Measurements from ENCODE around the gene TOX2.

The TOX2 gene, protein sequence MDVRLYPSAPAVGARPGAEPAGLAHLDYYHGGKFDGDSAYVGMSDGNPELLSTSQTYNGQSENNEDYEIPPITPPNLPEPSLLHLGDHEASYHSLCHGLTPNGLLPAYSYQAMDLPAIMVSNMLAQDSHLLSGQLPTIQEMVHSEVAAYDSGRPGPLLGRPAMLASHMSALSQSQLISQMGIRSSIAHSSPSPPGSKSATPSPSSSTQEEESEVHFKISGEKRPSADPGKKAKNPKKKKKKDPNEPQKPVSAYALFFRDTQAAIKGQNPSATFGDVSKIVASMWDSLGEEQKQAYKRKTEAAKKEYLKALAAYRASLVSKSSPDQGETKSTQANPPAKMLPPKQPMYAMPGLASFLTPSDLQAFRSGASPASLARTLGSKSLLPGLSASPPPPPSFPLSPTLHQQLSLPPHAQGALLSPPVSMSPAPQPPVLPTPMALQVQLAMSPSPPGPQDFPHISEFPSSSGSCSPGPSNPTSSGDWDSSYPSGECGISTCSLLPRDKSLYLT

DNA sequence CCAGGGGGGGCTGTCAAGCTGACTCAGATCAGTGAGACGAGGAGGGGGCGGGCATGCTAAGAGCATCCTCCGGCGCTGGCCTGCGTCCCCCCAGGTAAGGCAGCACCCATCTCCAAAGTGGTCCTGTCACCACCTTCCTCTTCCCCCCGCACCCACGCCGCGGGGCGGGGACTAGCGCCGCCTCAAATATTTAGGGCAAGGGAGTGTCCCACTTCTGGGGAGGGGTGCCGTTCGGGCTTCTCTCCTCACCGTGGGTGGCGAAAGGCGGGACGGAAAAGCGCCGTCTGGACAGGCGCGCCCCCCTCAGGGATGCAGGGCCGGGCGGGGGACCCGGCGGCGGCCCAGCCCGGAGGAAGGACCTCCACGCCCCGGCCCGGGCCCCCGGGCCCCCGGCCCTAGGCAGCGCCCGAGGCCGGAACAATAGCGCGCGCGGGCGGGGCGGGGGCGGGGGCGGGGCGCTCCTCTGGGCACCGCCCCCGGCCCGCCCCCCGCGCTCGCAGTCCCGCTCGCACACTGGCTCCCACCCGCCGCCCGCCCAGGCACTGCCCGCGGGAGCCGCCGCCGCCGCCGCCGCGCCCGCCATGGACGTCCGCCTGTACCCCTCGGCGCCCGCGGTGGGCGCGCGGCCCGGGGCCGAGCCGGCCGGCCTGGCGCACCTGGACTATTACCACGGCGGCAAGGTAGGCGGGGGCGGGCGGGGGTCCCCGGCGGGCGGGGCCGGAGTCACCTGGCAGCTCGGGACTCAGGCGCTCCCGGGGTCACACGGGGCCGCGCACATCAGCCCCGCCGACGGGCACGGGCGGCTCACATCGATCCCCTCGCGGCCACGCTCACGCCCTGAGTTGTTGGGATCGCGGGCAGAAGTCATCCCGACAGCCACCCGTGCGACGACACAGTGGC, at the start of gene TOX2:
TSS of gene TOX2 (plus strand) at position 542 of the 900 bp plus-strand sequence. CDS start at position 582, 40 bp downstream.
- DNase-seq (ENCODE audit: low read depth), result no peak

DNA sequence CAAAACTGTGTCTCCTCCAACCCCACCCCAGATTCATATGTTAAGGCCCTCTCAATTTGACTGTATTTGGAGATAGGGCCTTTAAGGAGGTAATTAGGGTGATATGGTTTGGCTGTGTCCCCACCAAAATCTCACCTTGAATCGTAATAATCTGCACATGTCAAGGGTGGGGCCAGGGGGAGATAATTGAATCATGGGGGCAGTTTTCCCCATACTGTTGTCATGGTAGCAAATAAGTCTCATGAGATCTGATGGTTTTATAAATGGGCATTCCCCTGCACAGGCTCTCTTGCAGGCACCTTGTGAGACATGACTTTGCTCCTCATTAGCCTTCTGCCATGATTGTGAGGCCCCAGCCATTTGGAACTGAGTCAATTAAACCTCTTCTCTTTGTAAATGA, 46.6 kb upstream of the TOX2 start:
- DNase-seq (ENCODE audit: low read depth), result no peak

DNA sequence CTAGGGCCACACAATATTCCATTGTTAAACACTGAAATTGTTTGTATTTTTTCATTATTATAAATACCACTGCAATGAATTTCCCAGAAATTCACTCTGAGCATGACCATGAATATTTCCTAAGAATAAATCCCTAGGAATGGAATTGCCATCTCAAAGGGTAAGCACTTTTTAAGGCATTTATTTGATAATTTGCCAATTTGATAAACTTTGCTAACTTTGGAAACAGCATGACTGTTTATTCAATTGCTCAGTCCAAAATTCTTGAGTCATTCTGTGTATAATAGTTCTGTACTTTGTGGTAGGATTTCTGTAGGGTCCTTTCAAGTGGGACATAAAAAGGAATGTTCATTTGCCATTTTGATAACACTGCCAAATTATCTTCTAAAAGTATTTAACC, 44.2 kb upstream of the TOX2 start:
- no peak for DNase-seq (ENCODE audit: low read depth)

DNA sequence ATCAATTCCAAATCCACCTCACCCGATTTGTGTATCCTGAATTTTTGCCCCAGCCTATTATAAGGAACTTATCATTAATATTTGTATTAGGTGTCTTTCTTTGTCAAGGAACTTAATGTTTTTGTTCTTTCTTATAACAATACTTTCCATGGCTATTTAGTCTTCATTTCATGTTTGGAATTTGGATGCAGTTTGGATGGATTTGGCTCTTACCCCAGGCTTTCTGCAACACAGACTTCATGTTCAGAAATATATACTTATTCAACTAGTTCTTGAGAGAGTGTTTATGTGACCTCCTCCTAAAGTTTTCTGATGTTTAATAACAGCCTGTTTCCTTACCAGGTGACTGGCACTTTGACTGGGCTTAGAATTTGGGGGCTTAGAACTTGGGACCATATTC, 35.9 kb upstream of the TOX2 start:
- no peak for DNase-seq (ENCODE audit: low read depth)

DNA sequence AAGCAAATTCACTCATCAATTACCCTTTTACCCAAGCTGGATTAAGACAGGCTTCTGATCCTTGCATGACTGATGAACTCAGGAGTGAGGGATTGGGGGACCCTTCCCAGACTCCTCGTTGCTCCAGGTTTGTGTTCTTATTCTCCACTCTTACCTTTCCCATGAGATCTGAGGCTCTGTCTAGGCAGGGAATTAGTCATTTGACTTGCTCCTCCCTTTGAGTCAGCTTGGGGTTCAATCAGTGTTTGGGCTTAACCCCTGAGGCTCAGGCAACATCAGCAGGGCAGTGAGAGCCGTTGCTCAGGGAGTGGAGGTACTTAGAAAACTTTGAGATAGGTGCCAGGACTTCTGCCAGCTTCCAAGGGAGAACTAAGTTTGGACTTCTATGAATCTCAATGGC, 20.7 kb upstream of the TOX2 start:
- no peak for DNase-seq (ENCODE audit: low read depth)

DNA sequence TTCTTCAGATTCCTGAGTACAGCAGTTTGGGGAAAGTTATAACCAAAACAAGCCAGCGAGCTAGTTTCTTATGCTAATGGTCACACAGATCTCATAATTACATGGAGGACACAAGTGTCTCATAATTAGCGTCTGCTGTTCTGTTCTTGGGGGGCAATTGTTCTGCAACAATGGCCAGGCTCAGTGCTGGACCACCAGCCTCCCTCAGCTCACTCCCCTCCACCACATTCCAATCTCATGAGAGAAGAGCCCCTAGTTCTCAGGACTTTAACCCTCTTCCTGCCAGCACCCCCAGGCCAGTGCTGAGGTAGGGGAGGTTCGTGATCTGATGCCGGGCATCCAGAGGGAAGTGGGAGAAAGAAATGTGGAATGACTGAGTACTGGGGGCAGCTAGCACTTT, 20.2 kb upstream of the TOX2 start:
- no peak for DNase-seq (ENCODE audit: low read depth)

DNA sequence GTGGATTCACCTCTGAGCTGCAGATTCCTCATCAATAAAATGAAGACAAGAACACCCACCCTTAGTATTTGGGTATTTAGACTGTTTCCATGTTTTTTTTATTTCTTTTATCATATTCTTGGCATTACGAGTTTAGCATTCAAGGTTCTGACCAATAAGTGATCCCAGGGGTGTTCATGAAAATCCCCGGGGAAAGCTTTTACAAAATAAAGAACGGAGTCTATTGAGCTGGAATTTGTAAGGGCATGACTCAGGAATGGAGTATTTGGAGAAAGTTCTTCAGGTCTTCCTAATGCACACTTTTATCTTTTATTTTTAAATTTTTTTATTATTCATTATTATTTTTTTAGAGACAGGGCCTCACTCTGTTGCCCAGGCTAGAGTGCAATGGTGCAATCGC, 19.4 kb upstream of the TOX2 start:
- DNase-seq (ENCODE audit: low read depth), result no peak

DNA sequence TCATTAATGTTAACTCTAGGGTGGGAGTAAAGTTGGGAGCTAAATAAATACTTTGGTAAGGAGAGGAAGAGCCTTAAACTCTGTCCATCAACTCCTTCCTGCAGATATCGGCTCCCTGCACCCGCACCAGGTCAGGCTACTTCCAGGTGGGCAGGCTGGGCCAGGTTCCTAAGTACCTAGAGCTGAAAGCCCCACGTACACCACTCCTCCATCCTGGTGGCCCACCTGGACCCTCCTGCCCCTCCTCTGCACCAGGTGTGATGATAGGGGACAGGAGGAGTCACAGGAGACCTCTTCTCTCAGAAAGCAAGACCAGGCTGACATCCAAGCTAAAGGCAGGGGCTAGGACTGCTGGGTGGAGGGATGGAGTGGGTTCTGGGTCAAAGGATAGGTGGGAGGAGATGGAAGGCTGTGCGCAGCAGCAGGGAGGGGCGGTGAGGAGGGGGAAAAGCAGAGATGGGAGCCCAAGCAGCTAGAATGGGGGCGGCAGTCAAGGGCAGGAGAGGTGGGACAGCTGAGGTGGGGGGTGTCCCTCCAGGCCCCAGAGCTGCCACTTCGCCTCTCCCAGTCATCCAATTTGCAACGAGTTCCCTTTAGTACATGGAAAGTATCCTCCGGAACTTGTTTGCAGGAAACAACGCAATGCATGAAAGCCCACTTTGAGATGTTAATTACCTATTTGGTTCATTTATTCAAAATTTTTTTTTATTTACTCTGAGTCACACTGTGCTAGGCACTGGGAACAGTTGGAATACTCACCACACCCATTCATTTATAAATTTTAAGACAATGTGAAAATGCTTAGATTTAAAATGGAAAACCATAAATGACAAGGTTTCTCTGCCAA, 15.2 kb upstream of the TOX2 start:
- no peak for DNase-seq (ENCODE audit: low read depth)

DNA sequence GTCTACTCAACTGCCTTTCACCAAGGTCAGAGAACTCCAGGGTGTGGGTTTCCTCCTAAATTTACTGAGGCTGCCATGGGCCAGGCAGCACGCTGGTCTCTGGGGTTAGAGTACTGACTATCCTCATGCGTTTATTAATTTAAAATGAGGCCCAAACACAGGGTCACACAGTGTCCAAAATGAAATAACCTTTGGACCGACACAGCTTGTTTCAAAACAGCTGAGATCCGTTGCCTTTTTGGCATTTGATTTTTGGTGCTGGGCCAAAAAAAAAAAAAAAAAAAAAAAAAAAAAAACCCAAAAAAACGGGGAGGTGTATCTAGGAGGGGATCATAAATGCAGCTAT, 14.6 kb upstream of the TOX2 start:
- no peak for DNase-seq (ENCODE audit: low read depth)

DNA sequence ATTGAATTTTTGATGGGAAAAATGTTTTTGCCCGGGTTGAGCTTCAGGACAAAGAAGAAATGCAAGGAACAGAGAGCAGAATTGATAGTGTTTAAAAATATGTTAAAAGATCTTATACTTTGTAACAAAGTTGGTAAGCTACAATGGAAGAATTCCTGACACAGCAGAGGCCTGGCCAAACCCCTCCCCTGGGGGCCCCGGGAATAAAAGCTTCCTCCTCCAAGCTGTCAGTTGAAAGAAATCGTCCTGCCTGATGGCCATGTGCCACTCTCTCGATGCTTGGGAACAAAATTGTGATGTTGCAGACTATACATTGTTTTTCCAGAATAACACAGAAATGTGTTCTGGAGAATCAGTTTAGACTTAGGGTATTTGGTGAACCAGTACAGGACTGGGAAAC, 14.2 kb upstream of the TOX2 start:
- no peak for DNase-seq (ENCODE audit: low read depth)

DNA sequence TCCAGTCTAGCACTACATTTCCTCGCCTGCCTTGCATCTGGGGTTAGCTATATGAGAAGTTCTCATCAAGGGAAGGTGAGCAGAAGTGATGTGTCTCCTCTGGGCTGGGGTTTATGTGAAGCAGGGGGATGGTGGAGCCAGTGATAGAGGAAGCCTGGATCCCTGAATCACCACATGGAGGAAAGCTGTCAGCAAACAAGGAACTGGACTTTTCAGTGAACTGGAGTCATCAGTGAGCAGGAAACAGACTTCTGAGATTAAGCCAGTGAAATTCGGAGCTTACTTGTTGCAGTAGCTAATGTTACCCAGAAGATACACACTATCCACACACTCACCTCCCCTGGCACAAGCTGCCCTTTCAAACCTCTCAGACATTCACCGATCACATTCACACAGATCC, 13.4 kb upstream of the TOX2 start:
- DNase-seq (ENCODE audit: low read depth), result no peak

DNA sequence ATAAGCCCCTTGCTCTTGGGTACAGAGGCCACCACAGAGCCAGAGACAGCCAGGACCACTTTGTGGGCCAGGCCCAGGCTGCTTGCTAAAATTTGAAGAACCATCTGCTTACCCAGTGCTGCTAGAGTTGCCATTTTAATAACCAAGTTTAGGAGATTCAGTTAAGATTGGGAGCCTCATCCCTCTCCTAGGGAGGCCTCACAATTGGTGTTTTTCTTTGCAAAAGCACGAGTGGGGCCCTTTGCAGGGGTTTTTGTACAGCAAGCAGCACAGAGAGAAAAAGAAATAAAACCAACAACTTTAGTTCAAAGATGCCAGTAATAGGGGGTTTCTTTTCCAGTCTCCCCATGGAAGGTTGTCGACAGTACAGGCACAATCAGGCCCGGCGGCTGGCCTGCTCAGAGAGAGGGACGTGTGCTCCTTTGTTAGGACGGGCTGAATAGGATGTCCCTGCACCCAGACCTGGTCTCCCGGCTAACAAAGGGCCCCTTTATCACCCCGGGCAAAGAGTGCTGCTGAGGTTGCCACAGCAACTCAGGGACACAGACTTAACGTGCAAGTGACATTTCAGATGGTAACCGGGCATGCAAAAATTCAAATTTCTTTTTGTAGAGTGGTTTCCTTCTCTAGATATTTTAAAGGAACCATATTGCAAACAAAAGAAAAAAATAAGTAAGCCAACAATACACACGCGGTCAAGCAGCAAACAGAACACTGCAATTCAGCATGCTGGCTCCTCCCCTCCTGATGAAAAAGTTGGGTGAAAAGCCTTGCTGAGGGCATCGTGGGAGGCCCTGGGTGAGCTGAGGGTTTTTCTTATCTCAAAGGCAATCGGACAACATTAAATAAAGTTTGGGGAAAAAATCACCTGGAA, 10.5 kb upstream of the TOX2 start:
- DNase-seq (ENCODE audit: low read depth), result no peak

DNA sequence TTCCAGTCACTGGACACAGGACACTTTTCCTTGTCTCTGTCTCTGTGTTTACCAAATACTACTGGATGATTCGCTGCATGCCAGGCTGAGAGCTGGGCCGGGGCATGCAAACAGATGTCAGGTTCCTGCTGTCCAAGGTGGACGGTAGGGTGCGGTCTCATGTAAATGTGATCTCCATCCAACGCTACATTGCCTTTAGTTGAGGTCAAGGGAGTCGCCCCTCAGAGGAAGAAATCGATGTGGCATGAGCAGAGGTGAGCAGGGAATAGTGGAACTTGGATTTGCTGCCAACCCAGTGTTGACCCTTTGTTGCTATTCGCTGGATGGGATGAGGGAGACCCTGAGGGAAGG, 9.8 kb upstream of the TOX2 start:
- DNase-seq (ENCODE audit: low read depth), result no peak

DNA sequence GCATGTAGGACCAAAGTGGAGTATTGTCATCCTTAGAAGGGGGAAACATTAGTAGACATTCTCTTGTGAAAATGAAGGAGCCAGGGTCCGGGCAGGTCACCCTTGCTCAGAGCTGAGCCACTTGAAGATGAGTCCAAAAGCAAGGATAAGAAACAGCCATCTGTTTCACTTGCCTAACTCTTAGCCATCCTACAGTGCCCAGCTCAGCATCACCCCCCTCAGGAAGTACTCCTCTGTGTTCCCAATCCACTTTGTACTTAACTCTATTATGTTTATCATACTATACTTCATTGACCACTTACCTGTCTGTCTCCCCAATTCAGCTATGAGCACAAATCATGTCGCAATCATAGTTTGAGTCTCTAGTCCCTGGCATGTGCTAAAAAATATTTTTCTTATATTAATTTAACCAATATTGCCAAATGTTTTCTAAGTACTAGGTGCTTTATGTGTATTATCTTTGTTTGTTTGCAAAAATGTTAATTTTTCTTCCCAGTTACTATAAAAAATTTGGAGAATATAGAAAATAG, 8.1 kb upstream of the TOX2 start:
- no peak for DNase-seq (ENCODE audit: low read depth)

DNA sequence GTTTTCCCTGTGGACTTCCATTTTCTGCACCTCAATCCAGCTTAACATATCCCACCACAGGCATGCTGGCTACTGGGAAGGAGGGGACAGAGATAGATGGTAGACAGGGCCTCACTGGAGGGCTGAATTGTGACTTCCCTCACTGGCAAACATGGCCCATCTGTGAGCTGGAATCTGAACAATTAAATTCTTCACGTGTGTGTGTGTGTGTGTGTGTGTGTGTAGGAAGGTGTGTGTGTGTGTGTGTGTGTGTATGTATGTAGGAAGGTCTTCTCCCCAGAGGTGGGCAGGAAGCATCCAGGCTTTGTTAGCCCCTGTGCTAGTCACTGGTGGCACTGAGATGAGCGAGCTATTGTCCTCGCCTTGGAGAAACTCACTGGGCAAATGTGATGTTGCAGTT, 5.4 kb upstream of the TOX2 start:
- no peak for DNase-seq (ENCODE audit: low read depth)

DNA sequence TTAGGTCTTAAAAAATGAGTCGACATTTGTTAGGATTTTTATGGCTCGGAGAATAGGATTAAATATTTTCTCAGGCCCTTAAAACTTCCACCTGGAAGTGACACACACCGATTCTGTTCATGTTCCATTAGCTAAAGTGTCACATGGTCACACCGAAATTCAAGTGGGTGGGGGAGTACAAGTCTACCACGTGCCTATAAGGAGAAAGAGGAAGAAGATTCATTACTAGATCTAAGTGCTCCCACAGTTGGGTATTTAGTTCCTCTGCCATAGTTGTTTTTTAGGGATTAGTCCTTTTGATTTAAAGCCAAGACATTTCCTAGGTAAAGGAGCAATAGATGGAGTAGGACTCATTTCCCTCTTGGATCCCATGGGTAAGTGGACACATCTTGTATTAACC, 4.9 kb upstream of the TOX2 start:
- DNase-seq (ENCODE audit: low read depth), result no peak

DNA sequence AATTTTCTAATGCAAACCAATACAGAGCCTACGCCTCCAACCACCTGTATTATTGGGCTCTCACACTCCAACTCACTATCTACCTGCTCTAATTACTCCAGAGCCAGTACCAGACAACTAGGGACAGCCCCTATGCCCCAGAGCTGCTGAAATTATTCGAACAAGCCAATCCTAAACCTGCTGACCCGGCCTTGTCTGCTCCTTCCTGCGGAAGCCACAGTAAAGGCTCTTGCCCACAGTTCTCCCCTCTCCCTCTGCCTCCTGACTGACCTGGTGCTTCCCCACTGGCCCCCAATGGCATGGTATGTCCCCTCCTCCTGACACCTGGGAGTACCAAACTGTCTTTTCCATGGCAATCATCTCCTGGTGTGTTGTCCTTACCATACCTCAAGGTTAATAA, 4.1 kb upstream of the TOX2 start:
- DNase-seq (ENCODE audit: low read depth), result no peak

DNA sequence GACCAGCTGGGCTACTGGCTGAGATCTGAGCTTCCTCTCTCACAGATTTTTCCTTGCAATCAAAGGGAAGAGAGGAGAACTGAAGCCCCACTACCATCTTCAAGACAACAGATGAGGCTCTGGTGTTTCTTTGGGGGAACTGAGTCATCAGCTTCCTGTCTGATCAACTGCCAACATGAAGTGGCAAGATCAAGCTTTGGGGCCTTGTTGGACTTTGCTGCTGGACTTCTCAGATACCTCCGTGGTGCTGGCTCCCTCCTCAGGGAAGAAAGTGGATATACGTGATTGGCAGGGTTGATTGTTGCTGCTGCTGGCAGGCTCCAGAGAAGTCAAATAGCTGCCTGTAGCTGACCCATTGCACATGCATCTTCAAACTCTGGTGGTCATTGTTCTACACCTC, 3.6 kb upstream of the TOX2 start:
- no peak for DNase-seq (ENCODE audit: low read depth)

DNA sequence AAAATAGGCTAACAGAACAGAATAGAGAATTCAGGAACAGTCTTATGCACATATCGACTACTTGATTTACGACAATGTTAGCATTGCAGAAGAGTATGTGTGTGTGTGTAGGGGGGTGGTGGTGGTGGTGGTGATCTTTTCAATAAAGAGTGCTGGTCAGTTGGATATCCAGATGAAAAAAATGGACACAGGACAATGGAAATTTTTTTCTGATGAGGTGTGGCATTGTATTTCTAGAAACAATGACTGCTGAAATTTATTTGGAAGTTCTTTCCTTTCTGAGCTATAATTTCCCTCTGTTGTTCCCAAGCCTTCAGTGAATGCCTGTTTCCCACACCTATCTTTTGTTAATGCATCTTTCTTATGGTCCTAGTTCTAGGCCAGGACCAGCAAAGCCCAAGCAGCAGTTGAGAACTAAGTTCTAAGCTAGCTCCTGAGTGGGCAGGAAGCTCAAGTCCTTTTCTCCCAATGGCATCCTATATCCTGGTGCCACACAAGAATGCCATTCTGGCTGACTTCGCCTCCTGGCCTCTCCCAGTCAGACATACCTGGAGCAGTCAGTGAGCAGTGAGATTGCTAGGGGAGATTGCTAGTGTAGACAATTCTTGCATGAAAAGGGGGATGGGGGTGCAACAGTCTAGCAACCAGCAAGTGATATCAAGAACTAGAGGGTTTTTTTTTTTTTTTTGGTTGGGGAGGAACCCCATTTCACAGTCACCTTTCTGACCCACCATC, 1.2 kb upstream of the TOX2 start:
- DNase-seq (ENCODE audit: low read depth), result no peak
